Measurements from ENCODE around the gene THBS2. TPM values are rescaled to one million over a fixed set of nuclear protein-coding genes. Genes with fewer than 3 reads are reported as not detected.

The THBS2 gene
- total and polyA plus RNA-seq, 2 of the 8 experiments (the other 6 are each of a cell fraction or from before 2014, with no cell fraction given) = 11.0 to 22.5 TPM

DNA sequence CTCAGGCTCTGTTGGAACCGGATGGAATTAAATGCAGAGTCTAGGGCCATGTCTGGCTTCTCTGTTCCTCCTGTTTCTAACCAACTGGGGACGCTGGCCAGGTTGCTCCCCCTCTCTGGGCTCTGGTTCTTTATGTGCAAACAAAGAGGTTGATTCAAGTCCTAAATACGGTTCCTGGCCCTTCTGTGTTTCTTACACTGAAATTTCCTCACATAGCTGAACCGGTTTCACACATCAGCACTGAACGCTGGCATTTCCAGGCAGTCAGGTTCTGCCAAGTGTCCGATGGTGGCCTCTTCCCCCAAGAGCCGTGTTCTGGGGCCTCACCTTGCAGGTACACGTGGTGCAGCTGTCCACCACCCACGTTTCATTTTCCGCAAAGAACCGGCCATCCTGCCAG lies 13.5 kb downstream of the THBS2 start:
- Histone ChIP-seq H3K79me2 (ENCODE audit: control insufficient read depth in 1 of 2, insufficient read depth in 2 of 2, low read length in 2 of 2) (no peaks in the 10 kb centered on the region), H3K4me1 (replicated peaks in 1 of 4; ENCODE audit: control insufficient read depth in 3 of 4, insufficient read depth in 4 of 4, low read length in 3 of 4) (no peaks in the 10 kb centered on the region; a peak in 1 of 7 replicates), H3K9me3 (ENCODE audit: insufficient read depth in 2 of 2, low read depth in 1 of 2, low read length in 1 of 2) (no peaks in the 10 kb centered on the region), H2BK5ac (ENCODE audit: low read depth, low read length) (no peak overlapping the region), H3K9ac (replicated peaks in 1 of 4; ENCODE audit: extremely low read depth in 1 of 4, low read depth in 3 of 4, low read length in 3 of 4) (no peak overlapping the region), H3K4me2 (ENCODE audit: insufficient read depth in 1 of 2, low read depth in 2 of 2, low read length in 2 of 2) (no peak overlapping the region), H2BK120ac (replicated peaks; ENCODE audit: low read depth, low read length) (no peak overlapping the region), H3K27ac (ENCODE audit: low read depth, low read length) (no peak overlapping the region), H2BK20ac (ENCODE audit: low read length) (no peak overlapping the region), H4K20me1 (replicated peaks in 1 of 2; ENCODE audit: control insufficient read depth in 1 of 2, insufficient read depth in 2 of 2, low read length in 2 of 2) (peaks cover 0 to 1% of the 10 kb centered on the region in 2 experiments), H2AK5ac (ENCODE audit: low read depth, low read length) (no peak overlapping the region), H2BK15ac (ENCODE audit: low read length) (no peak overlapping the region), H3K4ac (replicated peaks; ENCODE audit: insufficient read length, low read depth, low read length) (no peak overlapping the region), H3K36me3 (ENCODE audit: control insufficient read depth in 2 of 4, insufficient read depth in 4 of 4, low read length in 3 of 4) (no peaks in the 10 kb centered on the region; a peak in 1 of 8 replicates), H3K4me3 (ENCODE audit: extremely low read depth in 1 of 4, insufficient read depth in 2 of 4, low read depth in 3 of 4, low read length in 4 of 4) (no peak overlapping the region), H3K23ac (ENCODE audit: insufficient read length) (no peak overlapping the region), H4K91ac (replicated peaks; ENCODE audit: insufficient read length, low read length) (no peak overlapping the region), H3K14ac (ENCODE audit: insufficient read length) (no peak overlapping the region), H3K79me1 (ENCODE audit: low read depth, low read length) (no peaks in the 10 kb centered on the region), H3K27me3 (replicated peaks in 1 of 4; ENCODE audit: control insufficient read depth in 3 of 4, extremely low read depth in 1 of 4, insufficient read depth in 3 of 4, low read length in 3 of 4) (no peaks in the 10 kb centered on the region), H3K56ac (replicated peaks; ENCODE audit: insufficient read length, low read depth, low read length) (no peak overlapping the region), H4K8ac (ENCODE audit: extremely low read depth, insufficient read depth, low read length) (no peak overlapping the region), H2AFZ (ENCODE audit: low read length) (no peak overlapping the region), H2BK12ac (ENCODE audit: low read depth, low read length) (no peak overlapping the region), H3K23me2 (ENCODE audit: low read depth, low read length) (peaks cover 13% of the 10 kb centered on the region; the same call in 1 of the 2 replicates), H3K18ac (ENCODE audit: extremely low read depth, low read length) (no peak overlapping the region), H4K5ac (ENCODE audit: insufficient read length, low read depth, low read length) (no peak overlapping the region)
- DNase-seq (ENCODE audit: low read depth in 1 of 2, low spot score in 2 of 2) = no peak
- ChIA-PET POLR2A (ENCODE audit: partially characterized antibody) (interaction anchor here (0.7 to 4.3 kb wide), 5 partner anchors 8 to 240 kb away, joined by 3 to 14 read pairs (median 4); no protein-coding TSS in a partner anchor), CTCF (ENCODE audit: partially characterized antibody) (interaction anchor here (0.9 to 1.1 kb wide), 3 partner anchors 10 to 248 kb away, joined by 3 to 6 read pairs (median 3); no protein-coding TSS in a partner anchor)
- 88% methylated on average over 11 of the region's 11 CpGs; no CpG with 5 or more reads in 1 of the 2 experiments for WGBS, 2 experiments (ENCODE audit: extremely low coverage in 1 of 2, insufficient coverage in 1 of 2, insufficient read length in 1 of 2, insufficient replicate concordance in 2 of 2, low coverage in 1 of 2, low lambda C conversion rate in 2 of 2, missing lambda C conversion rate in 1 of 2)
- FAIRE-seq = no peak
- TF ChIP-seq HDAC2 (IDR thresholded peaks at IDR 0.05; ENCODE audit: borderline replicate concordance in 1 of 2, low read depth in 2 of 2, low read length in 2 of 2) (no peak), ZNF274 (IDR thresholded peaks at IDR 0.05; ENCODE audit: borderline replicate concordance, extremely low read depth, low read length) (no peak), SIX5 (IDR thresholded peaks at IDR 0.05; ENCODE audit: low read depth, low read length) (no peak)
- TF ChIP-seq, protein P1, sequence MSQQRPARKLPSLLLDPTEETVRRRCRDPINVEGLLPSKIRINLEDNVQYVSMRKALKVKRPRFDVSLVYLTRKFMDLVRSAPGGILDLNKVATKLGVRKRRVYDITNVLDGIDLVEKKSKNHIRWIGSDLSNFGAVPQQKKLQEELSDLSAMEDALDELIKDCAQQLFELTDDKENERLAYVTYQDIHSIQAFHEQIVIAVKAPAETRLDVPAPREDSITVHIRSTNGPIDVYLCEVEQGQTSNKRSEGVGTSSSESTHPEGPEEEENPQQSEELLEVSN (IDR thresholded peaks at IDR 0.05) = no peak
- TF ChIP-seq, protein P2, sequence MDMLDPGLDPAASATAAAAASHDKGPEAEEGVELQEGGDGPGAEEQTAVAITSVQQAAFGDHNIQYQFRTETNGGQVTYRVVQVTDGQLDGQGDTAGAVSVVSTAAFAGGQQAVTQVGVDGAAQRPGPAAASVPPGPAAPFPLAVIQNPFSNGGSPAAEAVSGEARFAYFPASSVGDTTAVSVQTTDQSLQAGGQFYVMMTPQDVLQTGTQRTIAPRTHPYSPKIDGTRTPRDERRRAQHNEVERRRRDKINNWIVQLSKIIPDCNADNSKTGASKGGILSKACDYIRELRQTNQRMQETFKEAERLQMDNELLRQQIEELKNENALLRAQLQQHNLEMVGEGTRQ (IDR thresholded peaks at IDR 0.05; ENCODE audit: low read length) = no peak

Measured in H1 (cell line).